HG02938 (cell line): ENCODE data around the gene LAT.
"Not testable (repeated sequence)": the region's sequence is repeated elsewhere in the genome, so short reads cannot be mapped to it uniquely, and the experiment has no call there.

ENCODE experiments used
- ATAC-seq: cut with Tn5 transposase; IDR thresholded peaks from one replicate; pipeline ENCODE4 v1.9.1; 2021; ENCODE audit warnings: mild to moderate bottlenecking, moderate library complexity; ENCODE audit not compliant: unreplicated experiment

Gene LAT

DNA sequence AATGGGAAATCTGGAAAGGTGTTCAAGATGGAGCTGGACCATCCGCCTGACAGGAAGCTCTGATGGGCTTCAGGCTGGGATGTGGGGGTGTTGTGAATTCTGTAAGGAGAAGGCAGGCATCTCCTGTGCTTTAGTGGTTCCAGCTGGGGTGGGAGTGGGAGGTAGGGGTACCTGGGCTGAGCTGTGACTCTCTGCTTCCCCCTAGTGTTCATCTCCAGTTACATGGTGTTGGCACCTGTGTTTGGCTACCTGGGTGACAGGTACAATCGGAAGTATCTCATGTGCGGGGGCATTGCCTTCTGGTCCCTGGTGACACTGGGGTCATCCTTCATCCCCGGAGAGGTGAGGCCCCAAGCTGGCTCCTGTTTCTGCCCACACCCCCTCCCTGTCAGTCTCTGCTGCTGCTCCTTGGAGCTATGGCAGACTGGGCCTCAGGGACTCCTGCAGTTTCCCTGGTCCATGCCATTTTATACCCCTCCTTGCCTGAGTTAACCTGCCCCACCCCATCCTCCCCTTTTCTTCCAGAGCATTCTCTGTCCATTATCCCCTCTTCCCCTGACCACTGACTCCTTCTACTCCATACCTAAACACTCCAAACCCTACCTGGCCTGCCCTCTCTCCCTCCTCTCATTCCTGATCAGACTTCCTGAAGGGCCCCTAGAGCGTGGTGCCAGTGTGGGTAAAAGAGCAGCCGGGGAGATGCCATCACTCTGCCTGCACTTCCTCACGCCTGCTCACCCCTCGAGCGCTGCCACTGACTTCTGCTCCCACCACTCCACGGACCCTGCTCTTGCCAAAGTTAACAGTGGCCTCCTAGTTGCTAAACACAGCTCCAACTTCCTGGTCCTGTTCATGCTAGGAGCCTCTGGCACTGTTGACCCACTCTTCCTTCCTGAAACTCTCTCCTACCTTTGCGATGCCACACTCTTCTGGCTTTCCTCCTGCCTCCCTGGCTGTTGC, 6.9 kb upstream of the LAT start:
- ATAC-seq, result no peak

GRCh38 chr16:28980330-28980729, 4.5 kb upstream of the LAT start:
- ATAC-seq, result not testable (repeated sequence)

DNA sequence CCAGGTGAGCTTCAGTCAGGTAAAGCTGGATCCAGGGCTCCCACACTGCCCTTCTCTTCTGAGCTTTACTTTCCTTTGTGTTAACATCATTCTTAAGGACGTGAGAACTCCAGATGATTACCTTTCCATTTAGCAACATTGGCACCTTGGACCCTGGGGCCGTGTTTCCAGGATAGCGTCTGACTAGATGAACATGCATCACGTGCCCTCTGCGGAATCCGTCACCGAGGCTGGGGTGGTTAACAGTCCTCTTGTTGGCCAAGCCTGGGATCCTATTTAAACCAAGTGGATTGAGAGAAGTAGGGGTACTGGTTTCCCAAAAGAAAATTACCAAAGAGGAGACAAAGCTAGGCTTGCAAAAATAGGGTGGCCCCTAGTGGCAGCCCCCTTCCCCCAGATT, 3.9 kb upstream of the LAT start:
- ATAC-seq, result no peak

- ATAC-seq, result no peak
These were observed 3.3 kb upstream of the LAT start for GRCh38 chr16:28981517-28981916.

GRCh38 chr16:28982418-28982817, 2.4 kb upstream of the LAT start:
- no peak for ATAC-seq

DNA sequence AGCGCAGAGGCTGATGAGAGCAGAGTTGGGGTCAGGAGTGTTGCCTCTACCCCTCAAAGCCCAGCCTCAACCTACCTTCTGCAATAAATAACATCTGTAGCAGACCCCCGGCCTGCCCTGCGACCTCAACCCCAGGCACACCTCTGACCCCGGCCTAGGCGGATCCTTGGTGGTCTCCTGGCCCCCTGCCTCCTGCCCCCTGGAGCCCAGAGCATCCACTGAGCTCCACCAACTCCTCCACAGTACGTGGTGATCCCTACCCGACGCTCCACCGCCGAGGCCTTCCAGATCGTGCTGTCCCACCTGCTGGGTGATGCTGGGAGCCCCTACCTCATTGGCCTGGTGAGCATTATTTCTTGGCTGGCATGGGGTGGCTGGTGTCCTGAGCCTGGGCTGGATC, 1.9 kb upstream of the LAT start:
- no peak for ATAC-seq

DNA sequence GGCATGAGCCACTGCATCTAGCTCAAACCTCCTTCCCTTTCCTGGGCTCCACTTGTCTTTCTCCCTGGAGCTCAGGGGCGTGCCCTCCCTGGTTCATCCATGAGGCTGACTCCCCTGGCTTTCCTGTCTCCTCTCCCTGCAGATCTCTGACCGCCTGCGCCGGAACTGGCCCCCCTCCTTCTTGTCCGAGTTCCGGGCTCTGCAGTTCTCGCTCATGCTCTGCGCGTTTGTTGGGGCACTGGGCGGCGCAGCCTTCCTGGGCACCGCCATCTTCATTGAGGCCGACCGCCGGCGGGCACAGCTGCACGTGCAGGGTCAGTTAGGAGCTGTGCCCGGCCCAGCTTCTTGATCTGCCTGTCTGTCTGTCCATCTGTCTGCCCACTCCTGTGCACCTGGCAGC, 1.2 kb upstream of the LAT start:
- ATAC-seq, result no peak

DNA sequence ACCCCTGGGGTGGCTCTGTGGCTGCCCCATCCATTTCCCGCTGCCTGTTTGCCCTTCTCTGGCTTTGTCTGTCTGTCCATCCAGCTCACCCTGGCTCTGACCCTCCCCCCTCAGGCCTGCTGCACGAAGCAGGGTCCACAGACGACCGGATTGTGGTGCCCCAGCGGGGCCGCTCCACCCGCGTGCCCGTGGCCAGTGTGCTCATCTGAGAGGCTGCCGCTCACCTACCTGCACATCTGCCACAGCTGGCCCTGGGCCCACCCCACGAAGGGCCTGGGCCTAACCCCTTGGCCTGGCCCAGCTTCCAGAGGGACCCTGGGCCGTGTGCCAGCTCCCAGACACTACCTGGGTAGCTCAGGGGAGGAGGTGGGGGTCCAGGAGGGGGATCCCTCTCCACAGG, 761 bp upstream of the LAT start:
- no peak for ATAC-seq

GRCh38 chr16:28985211-28986041, 574 bp downstream of the LAT start:
- ATAC-seq, result no peak

DNA sequence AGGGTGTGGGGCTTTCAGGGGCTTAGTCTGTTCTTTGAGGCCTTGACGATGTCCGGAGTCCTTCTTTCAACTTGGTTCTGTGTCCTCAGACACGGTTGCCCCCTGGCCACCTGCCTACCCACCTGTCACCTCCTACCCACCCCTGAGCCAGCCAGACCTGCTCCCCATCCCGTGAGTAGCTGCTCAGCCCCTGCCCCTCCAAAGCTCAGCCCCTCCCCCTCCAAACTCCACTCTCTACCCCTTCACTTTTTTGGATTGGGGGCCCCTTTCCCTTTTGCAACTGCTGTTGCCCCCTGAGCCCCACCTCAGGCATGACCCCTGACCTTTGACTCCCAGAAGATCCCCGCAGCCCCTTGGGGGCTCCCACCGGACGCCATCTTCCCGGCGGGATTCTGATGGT, 1.2 kb downstream of the LAT start:
- ATAC-seq, result no peak

- ATAC-seq, result no peak
These were observed 1.6 kb downstream of the LAT start for GRCh38 chr16:28986492-28986891.

GRCh38 chr16:28987170-28987853, 2.5 kb downstream of the LAT start:
- no peak for ATAC-seq

GRCh38 chr16:28989363-28989762, 4.5 kb downstream of the LAT start:
- no peak for ATAC-seq

- ATAC-seq, result no peak
These were observed 5.7 kb downstream of the LAT start for GRCh38 chr16:28990375-28991040.

DNA sequence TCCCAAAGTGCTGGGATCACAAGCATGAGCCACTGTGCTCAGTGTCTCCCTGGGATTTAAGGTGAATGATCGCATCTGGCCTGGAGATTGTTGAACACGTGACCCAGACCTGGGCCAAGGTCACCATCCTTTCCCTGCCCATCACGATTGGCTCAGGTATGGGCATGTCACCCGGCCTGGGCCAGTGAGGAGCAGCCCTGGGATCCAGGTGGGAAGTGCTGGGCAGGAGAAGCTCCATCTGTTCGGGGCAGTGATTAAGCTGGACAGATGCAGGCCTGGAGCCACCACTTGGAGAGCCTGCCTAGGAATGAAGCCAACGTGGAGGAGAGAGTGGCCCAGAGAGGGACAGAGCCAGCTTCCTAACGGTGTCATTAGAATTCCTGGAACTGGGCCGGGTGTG, 6.8 kb downstream of the LAT start:
- ATAC-seq, result no peak

DNA sequence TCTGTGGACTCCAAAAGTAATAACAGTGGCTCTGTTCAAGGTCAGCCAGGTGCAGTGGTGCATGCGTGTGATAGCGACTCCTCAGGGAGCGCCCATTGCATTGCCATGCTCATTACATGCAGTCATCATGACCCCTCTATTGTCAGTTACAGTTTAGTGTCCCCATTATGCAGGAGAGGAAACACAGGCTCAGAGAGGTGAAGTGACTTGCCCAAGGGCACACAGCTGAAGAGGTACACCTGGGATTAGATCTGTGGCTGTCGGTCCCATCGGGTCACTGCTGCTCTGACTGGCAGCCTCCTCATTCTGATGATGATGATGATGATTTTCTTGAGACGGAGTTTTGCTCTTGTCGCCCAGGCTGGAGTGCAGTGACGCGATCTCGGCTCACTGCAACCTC, 7.6 kb downstream of the LAT start:
- no peak for ATAC-seq

DNA sequence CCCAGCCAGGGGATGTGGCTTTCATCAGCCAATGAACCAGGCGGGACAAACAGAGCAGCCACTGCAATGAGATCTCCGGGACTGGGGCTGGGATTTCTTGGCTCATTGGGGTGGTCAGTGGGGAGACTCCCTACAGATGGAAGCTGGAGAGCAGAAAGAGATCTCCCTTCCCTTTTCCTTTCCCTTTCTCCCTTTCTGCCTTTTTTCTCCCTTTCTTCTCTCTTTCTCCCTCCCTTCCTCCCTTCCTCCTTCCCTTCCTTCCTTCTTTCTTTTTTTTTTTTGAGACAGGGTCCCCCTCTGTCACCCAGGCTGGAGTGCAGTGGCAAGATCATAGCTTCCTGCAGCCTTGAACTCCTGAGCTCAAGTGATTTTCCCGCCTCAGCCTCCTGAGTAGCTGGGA, 14.0 kb downstream of the LAT start:
- ATAC-seq, result no peak

DNA sequence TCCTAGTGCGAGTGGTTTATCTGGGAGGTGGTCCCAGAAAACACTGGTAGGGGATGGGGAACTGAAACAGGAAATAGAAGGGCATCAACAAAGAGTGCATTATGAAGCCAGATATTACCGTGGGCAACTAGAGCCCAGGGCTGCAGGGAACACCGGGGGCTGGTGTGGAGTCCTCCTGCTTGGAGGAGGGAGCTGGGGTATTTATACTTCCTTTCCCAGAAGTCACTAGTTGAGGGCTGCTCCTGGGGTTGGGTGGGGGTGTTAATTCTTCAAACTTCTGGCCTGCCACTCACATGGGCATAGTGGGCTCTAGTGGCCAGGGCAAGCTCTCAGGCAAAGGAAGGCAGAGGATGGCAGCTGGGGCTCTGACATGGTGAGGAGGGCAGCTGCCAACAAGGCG, 14.7 kb downstream of the LAT start:
- no peak for ATAC-seq

- no peak for ATAC-seq
These were observed 15.2 kb downstream of the LAT start for GRCh38 chr16:29000019-29000418.

GRCh38 chr16:29004496-29005139, 19.8 kb downstream of the LAT start:
- not testable (repeated sequence) for ATAC-seq
